WTC11 (cell line): ENCODE results near the gene SHCBP1. TPM values are rescaled to one million over a fixed set of nuclear protein-coding genes. Genes with fewer than 3 reads are reported as not detected.

Source experiments
- ATAC-seq: fragments of 200-7000 bp; cut with Tn5 transposase; 2 replicates; pipeline ENCODE4 v1.10.0; 2021; ENCODE audit warnings: mild to moderate bottlenecking, moderate library complexity
- CTCF ChIA-PET: fragments of 300-600 bp; sonication (Branson Sonifier 250); formaldehyde crosslinking; loops from one replicate; lab custom pipeline; 2021; ENCODE audit warnings: antibody characterized with exemption; lab: Charles Lee
- POLR2A ChIA-PET: fragments of 350-600 bp; sonication (Branson Sonifier 250); formaldehyde crosslinking; loops from one replicate; lab custom pipeline; 2021; ENCODE audit warnings: antibody characterized with exemption; lab: Charles Lee
- DNase-seq: peaks from one replicate; pipeline ENCODE4 v3.0.0; 2021; ENCODE audit warnings: low spot score
- H3K27ac Mint-ChIP-seq: 2 replicates; pipeline ENCODE4 v1.8.0; 2021; ENCODE audit warnings: mixed read lengths
- H3K27me3 Mint-ChIP-seq: 2 replicates; pipeline ENCODE4 v1.8.0; 2021; ENCODE audit warnings: low read depth, mild to moderate bottlenecking, moderate library complexity, mixed read lengths
- H3K36me3 Mint-ChIP-seq: 2 replicates; pipeline ENCODE4 v1.8.0; 2021; ENCODE audit warnings: mixed read lengths
- H3K4me1 Mint-ChIP-seq: 2 replicates; pipeline ENCODE4 v1.8.0; 2022; ENCODE audit warnings: mixed read lengths
- H3K4me3 Mint-ChIP-seq: 2 replicates; pipeline ENCODE4 v1.8.0; 2021; ENCODE audit warnings: mild to moderate bottlenecking, moderate library complexity, mixed read lengths
- H3K9me3 Mint-ChIP-seq: 2 replicates; pipeline ENCODE4 v1.8.0; 2021; ENCODE audit warnings: mixed read lengths
- AFF4 ChIP-seq: sonication (generic); formaldehyde crosslinking; IDR thresholded peaks from 2 replicates; pipeline ENCODE4 v1.8.1; 2023; ENCODE audit warnings: mild to moderate bottlenecking, missing genetic modification reagents, borderline replicate concordance
- ATF1 ChIP-seq: sonication (generic); formaldehyde crosslinking; IDR thresholded peaks from 2 replicates; pipeline ENCODE4 v1.8.1; 2023; ENCODE audit warnings: mild to moderate bottlenecking, moderate library complexity, missing genetic modification reagents
- EMX1 ChIP-seq: fragments of 250-450 bp; sonication (Bioruptor Pico); IDR thresholded peaks from 2 replicates; pipeline ENCODE4 v1.8.0; 2021; ENCODE audit warnings: mild to moderate bottlenecking
- FOXP1 ChIP-seq: sonication (generic); formaldehyde crosslinking; IDR thresholded peaks from 2 replicates; pipeline ENCODE4 v1.8.0; 2022; ENCODE audit warnings: missing genetic modification reagents, mild to moderate bottlenecking, moderate library complexity, borderline replicate concordance
- IRF1 ChIP-seq: sonication (generic); formaldehyde crosslinking; IDR thresholded peaks from 2 replicates; pipeline ENCODE4 v1.8.0; 2023; ENCODE audit warnings: missing genetic modification reagents
- MYBL2 ChIP-seq: sonication (generic); formaldehyde crosslinking; IDR thresholded peaks from 2 replicates; pipeline ENCODE4 v1.8.1; 2023; ENCODE audit warnings: mild to moderate bottlenecking, moderate library complexity, missing genetic modification reagents
- PREB ChIP-seq: sonication (generic); formaldehyde crosslinking; IDR thresholded peaks from 2 replicates; pipeline ENCODE4 v1.8.1; 2022; ENCODE audit warnings: mild to moderate bottlenecking, missing genetic modification reagents, moderate library complexity, borderline replicate concordance
- TP53 ChIP-seq: sonication (generic); formaldehyde crosslinking; IDR thresholded peaks from 2 replicates; pipeline ENCODE4 v1.8.1; 2023; ENCODE audit warnings: mild to moderate bottlenecking, missing genetic modification reagents
- ZBTB43 ChIP-seq: sonication (generic); formaldehyde crosslinking; IDR thresholded peaks from 2 replicates; pipeline ENCODE4 v1.8.1; 2023; ENCODE audit warnings: mild to moderate bottlenecking, missing genetic modification reagents
- ZNF416 ChIP-seq: fragments of 250-450 bp; sonication (Bioruptor Pico); IDR thresholded peaks from 2 replicates; pipeline ENCODE4 v1.9.0; 2021; ENCODE audit warnings: mild to moderate bottlenecking, inconsistent platforms
- ZNF532 ChIP-seq: fragments of 250-450 bp; sonication (Bioruptor Pico); IDR thresholded peaks from 2 replicates; pipeline ENCODE4 v1.9.0; 2021; ENCODE audit warnings: mild to moderate bottlenecking, borderline replicate concordance
- total RNA-seq: library from RNA; stranded (reverse); gene quantifications from 3 replicates; pipeline ENCODE4 v1.2.3, GENCODE V29; 2021

The SHCBP1 gene
- total RNA-seq, 1 experiment from 2014 or later = 20.2 TPM

- no peak for ATAC-seq
- no peak overlapping the region for H3K4me3 Mint-ChIP-seq
Observed at GRCh38 chr16:46638947-46639925, 18.1 kb upstream of the SHCBP1 start.

More at GRCh38 chr16:46638947-46639925, 18.1 kb upstream of the SHCBP1 start:
- ChIA-PET POLR2A (no interaction called here), CTCF (interaction anchor here (1.5 kb wide), 1 partner anchor 34 kb away, joined by 3 read pairs; no protein-coding TSS in a partner anchor)
- Mint-ChIP-seq H3K27ac (no peak overlapping the region), H3K27me3 (peaks cover 32% of the 10 kb centered on the region), H3K4me1 (no peaks in the 10 kb centered on the region), H3K36me3 (no peaks in the 10 kb centered on the region), H3K9me3 (peaks cover 11% of the 10 kb centered on the region)
- DNase-seq = no peak
- TF ChIP-seq PREB (no peak), ZNF416 (CRISPR knock-in tag) (no peak), EMX1 (CRISPR knock-in tag) (no peak), ATF1 (no peak), FOXP1 (CRISPR knock-in tag) (no peak), MYBL2 (no peak), AFF4 (no peak), ZNF532 (CRISPR knock-in tag) (no peak), ZBTB43 (no peak), IRF1 (no peak), TP53 (no peak)
